HT1080 (cell line): ENCODE measurements around the gene IQGAP1. TPM values are rescaled to one million over a fixed set of nuclear protein-coding genes. Genes with fewer than 3 reads are reported as not detected.
A peak's percentile ranks its signal among the peaks of the same experiment; 100 is the strongest.

Experiments used
- DNase-seq: peaks from one replicate; pipeline ENCODE4 v3.0.0-alpha.2; 2015; ENCODE audit warnings: low read depth
- total RNA-seq: library from RNA; depleted of rRNA; stranded (reverse); fragments of >200 nt; shearing (Covaris generic); gene quantifications from 2 replicates; pipeline ENCODE4 v1.2.3, GENCODE V29; 2014

The IQGAP1 gene
- total RNA-seq, 1 experiment from 2014 or later = 145 TPM

- DNase-seq = no peak
These were observed 22.5 kb upstream of the IQGAP1 start for GRCh38 chr15:90365414-90366055.

- no peak for DNase-seq
These were observed 20.5 kb upstream of the IQGAP1 start for GRCh38 chr15:90367576-90367975.

DNA sequence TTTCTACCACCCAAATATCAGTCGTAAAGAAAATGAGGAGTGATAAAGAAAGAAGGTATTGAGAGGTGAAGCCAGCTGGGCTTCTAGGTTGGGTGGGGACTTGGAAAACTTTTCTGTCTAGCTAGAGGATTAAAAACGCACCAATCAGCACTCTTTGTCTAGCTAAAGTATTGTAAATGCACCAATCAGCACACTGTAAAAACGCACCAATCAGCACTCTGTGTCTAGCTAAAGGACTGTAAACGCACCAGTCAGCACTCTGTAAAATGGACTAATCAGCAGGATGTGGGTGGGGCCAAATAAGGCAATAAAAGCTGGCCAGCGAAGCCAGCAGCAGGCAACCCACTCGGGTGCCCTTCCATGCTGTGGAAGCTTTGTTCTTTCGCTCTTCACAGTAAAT lies 13.0 kb upstream of the IQGAP1 start:
- no peak for DNase-seq

- DNase-seq = no peak
These were observed 11.3 kb upstream of the IQGAP1 start for GRCh38 chr15:90376789-90377188.

- no peak for DNase-seq
These were observed 8.8 kb upstream of the IQGAP1 start for GRCh38 chr15:90379263-90379662.

DNA sequence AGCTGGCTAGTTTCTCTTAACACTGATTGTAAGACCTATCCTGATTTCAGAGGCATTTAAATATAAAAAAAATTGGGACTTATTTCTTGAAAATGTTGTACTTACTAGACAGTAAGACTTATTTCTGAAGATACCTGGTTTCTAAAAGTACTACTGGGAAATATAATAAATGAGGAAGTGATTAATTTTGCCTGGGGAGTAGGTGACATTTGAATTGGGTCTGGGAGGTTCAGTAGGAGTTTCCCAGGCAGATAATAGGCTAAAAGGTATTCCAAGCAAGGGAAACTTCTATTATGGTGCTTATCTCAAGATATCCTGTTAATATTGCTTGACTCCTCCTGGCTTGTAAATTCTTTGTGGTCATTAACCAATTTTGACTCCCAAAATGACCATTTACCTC lies 6.5 kb upstream of the IQGAP1 start:
- no peak for DNase-seq

- no peak for DNase-seq
These were observed 5.7 kb upstream of the IQGAP1 start for GRCh38 chr15:90382320-90382719.

DNA sequence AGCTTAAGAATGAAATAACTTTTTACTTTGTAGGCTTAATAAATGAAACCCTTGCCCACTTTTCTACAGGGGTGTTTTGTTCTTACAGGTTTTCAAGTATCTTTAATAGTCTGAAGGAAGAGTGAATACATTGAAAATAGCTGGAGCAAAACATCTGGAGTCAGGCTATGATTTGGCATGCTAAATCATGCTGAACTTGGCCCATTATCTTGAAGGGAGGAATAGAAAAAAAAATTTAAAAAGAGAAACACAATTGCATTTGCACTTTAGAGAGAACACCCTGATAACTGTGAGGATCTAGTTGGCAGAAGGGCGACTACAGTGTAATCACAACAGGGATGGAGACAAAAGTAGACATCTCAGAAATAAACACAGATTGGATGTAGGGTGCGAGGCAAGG lies 1.8 kb upstream of the IQGAP1 start:
- no peak for DNase-seq

DNA sequence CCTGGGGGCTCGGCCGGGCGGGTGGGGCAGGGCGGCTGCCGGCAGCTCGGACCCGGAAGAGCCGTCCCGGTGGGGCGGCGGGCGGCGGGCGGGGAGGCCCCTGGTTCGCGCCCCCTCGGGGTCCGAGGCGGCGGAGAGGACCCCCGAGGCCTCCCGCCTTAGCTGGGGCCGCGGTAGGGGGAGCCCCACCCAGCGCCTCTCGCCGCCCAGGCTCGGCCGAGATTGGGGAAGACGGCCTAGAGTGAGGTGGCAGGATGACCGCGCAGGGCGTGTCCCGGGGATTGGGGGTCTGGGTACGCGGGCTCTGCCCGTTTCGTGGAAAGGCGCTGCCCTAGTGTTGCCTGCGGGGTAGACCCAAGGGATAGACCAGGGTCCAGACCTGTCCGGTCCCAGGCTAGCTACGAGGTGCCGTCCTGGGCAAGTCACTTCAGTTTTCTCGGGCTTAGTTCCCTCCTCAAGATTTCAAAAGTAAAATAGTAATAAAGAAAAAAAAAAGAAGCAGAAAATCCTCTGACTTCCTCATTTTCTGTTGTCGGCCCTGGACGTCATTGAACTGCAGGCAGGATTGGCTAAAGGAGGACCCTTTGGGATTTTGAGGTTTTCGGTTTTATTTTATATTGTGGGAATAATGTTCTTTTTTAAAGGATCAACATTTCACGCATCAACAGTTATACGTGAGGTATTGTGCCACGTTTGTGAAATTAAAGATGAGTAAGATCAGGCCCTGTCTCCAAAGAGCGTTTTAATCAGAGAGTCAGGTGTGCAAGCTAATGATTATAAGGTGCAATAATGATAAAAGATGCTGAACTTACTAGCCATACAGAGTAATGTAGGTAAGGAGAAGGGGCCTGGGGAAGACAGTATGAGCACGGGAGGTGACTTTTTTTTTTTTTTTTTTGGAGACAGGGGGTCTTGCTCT lies 679 bp downstream of the IQGAP1 start:
- DNase-seq = peak; percentile 59

- DNase-seq = no peak
These were observed 1.5 kb downstream of the IQGAP1 start for GRCh38 chr15:90389513-90389912.

DNA sequence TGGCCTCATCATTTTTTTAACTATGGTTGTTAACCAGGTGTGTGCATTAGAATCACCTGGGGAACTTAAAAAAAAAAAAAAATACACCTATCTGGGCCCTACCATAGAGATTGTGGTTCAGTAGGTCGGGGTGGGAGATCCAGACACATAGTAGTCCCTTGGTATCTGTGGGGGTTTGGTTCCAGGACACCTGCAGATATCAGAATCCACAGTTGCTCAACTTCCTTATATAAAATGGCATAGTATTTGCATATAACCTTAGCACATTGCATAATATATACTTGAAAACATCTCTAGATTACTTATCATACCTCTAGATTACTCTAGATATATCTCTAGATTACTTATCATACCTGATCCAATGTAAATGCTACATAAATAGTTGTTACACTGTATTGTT lies 5.0 kb downstream of the IQGAP1 start:
- DNase-seq = no peak

GRCh38 chr15:90394074-90394473 lies 6.0 kb downstream of the IQGAP1 start:
- no peak for DNase-seq

DNA sequence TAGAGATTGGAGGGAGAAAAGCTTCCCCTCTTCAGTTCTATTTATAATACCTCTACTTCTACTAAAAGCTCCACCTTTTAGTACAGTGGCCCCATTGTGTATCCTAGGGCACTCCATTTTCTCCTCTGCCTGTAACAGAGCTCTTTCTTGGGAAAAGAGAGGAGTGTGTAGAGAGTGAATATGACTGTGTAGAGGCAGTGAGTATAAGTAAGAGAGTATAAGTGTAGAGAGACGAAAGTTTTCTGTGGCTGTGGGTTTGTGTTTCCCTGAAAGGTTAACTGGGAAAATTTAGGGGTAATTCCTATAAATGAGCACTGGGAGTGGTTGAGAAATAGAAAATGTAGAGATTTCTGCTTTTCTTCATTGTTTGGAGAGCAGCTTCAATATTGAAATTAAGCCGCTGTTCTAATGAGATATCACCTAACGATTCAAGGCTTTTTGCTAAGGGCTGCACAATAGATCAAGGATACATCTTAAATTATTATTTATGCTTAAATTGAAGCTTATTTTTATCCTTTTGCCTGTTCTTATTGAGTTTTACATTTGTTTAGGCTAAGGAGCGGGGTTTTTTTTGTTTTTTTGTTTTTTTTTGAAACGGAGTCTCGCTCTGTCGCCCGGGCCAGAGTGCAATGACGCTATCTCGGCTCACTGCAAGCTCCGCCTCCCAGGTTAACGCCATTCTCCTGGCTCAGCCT lies 6.9 kb downstream of the IQGAP1 start:
- DNase-seq = no peak

DNA sequence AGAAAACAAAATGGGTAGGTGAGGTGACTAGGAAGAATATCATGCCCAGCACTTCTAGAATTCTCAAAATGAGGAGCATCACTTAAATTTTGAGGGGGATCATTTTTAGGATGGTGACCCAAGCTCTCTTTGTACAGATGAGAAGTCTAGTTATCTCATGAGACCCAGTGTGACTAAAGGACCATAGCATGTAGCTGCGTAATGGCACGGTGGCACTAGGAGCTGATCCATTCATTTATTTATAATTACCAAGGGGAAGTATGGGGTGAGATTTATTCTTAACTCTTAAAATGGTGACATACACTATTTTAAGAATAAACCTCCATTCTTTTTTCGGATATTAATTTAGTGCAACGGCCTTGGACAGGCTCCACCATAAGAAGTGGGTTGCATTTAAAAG lies 8.3 kb downstream of the IQGAP1 start:
- no peak for DNase-seq

DNA sequence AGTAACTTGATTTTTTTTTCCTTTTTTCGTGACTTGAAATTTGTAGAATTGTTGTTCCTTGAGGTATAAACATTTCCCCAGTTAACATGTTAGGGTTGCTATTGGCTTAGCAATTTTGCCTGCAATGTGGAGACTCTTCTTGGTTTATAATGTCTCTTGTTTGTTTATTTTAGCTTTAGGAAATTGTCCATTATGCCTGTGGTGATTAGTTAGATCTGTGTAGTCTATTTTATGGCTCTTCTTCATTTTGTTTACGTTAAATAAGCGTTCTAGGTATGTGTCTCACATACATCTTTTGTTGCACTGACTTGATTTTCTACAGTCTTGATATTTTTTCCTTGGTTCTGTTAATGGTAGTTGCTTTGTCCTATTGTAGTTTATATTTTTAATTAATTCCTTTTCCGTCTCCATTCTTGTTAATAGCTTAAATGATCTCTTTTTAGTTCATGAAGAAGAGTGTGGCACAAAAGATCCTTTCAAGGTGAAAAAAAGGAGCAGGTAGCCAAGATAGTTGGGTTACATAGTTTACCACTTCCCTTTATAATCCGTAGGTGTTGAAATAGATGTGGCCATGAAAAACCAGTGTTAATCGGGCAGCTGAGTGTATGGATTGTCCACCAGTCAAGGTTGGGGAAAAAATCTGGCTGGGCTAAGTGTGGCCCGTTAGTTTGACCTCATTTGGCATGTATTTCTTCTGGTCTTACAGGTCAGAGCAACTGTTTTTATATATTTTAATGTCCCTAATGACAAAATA lies 12.1 kb downstream of the IQGAP1 start:
- DNase-seq = no peak

- DNase-seq = peak; percentile 97
These were observed 12.8 kb downstream of the IQGAP1 start for GRCh38 chr15:90400759-90401314.

- DNase-seq = no peak
These were observed 13.5 kb downstream of the IQGAP1 start for GRCh38 chr15:90401495-90401894.

GRCh38 chr15:90402223-90402622 lies 14.2 kb downstream of the IQGAP1 start:
- DNase-seq = peak; percentile 94

GRCh38 chr15:90402767-90403166 lies 14.7 kb downstream of the IQGAP1 start:
- no peak for DNase-seq

DNA sequence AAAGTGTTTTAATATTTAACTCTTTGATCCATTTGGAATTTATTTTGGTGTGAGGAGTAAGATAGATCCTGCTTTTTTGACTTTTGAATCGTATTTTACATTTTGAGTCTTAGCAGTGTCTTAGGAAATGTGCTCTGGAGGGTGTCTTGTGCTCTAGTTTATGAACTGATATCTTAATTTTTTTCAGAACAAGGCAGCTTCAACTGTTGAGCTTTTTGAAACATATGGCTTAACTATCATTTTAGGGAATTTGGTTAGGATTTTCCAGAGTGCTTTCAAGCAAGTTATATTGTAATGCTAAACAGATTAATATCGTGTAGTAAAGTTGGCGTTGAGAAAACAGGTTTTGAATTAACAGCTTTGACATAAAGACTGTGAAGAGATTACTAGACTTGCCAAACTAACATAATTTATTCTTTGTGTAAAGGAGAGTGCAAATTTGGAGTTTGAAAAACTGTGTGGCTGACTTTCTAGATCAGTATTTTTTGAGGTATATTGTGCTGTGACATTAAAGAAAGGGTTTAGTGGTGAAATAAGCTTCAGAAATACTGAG lies 17.1 kb downstream of the IQGAP1 start:
- no peak for DNase-seq

GRCh38 chr15:90407336-90407735 lies 19.3 kb downstream of the IQGAP1 start:
- no peak for DNase-seq
